ENCODE data around the gene ZMYND8.

ZMYND8 gene

GRCh38 chr20:47354464-47354713 lies 2.1 kb downstream of the ZMYND8 start:
- TF ChIP-seq, protein P1, sequence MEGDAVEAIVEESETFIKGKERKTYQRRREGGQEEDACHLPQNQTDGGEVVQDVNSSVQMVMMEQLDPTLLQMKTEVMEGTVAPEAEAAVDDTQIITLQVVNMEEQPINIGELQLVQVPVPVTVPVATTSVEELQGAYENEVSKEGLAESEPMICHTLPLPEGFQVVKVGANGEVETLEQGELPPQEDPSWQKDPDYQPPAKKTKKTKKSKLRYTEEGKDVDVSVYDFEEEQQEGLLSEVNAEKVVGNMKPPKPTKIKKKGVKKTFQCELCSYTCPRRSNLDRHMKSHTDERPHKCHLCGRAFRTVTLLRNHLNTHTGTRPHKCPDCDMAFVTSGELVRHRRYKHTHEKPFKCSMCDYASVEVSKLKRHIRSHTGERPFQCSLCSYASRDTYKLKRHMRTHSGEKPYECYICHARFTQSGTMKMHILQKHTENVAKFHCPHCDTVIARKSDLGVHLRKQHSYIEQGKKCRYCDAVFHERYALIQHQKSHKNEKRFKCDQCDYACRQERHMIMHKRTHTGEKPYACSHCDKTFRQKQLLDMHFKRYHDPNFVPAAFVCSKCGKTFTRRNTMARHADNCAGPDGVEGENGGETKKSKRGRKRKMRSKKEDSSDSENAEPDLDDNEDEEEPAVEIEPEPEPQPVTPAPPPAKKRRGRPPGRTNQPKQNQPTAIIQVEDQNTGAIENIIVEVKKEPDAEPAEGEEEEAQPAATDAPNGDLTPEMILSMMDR (IDR thresholded peaks at IDR 0.05; ENCODE audit: borderline replicate concordance, insufficient read depth, low read depth, low read length) = no peak
- peak overlapping the region; percentile 54 for H3K4me3 ChIP-seq (ENCODE audit: low read depth, low read length)

DNA sequence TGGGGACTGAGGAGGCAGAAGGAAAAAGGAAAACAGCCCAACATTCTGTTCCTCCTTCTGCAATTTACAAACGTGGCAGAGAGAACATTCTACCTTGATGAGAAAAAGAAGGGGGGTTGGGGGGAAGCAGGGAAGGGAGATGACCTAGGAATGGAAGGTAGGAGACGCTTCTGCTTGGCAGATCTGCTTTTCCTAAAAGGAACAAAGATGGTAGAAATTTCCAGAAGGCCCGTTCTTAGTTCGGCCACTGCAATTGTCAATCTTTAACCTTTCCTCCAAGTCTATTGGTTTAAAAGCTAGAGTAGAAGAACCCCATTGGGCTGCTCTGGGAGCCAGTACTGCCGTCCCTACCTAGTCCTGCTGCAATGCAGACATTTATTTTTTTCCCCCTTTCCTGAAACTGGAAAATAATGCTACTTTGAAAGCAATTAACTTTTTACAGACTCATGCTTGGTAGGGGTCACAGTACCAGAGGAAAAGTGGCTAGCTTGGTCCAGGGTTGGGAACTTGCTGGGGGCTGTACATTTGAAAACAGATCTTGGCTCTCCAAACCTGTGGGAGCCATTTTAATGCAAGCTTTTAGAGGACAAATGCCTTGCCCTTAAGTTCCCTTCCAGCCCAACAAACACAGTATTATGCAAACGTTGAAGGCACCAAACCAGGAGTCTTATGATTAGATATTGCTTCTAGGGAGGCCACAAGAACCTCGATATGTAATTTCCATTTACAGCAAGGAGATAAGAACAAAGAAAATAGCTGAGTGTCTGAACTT lies 2.6 kb downstream of the ZMYND8 start:
- H3K4me3 ChIP-seq (ENCODE audit: low read depth, low read length) = peak overlapping the region; percentile 54
- TF ChIP-seq, protein P1 (IDR thresholded peaks at IDR 0.05; ENCODE audit: borderline replicate concordance, insufficient read depth, low read depth, low read length) = no peak

DNA sequence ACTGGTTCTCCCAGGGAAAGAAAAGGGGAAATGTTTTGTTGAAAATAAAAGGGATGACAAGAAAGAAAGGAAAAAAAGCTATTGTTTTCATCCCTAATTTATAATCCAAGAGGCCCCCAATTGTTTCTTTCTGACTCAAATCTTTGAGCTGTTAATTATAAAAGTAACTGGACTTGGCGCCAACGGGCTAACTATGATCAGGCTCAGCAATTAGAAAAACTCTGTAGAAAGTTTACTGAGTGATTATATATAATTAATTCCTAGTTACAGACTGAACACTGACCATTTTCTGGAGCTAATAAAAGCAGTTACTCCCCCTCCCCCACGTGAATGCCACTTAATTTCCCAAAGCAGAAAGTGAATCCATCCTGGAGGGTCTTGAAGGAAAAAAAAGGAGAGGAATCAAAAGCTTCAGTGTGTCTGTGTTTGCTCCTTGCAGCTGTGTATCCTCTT lies 3.2 kb downstream of the ZMYND8 start:
- H3K4me3 ChIP-seq (ENCODE audit: low read depth, low read length) = peak overlapping the region; percentile 54
- TF ChIP-seq, protein P1 (IDR thresholded peaks at IDR 0.05; ENCODE audit: borderline replicate concordance, insufficient read depth, low read depth, low read length) = no peak

GRCh38 chr20:47352332-47353238 lies 3.9 kb downstream of the ZMYND8 start:
- peak overlapping the region; percentile 41 for H3K4me3 ChIP-seq (ENCODE audit: low read depth, low read length)
- TF ChIP-seq, protein P1 (IDR thresholded peaks at IDR 0.05; ENCODE audit: borderline replicate concordance, insufficient read depth, low read depth, low read length) = no peak

- peak overlapping the region; percentile 41 for H3K4me3 ChIP-seq (ENCODE audit: low read depth, low read length)
- TF ChIP-seq, protein P1 (IDR thresholded peaks at IDR 0.05; ENCODE audit: borderline replicate concordance, insufficient read depth, low read depth, low read length) = no peak
Measured at GRCh38 chr20:47351643-47352331, 4.7 kb downstream of the ZMYND8 start.

- H3K4me3 ChIP-seq (ENCODE audit: low read depth, low read length) = no peak overlapping the region
- TF ChIP-seq, protein P1 (IDR thresholded peaks at IDR 0.05; ENCODE audit: borderline replicate concordance, insufficient read depth, low read depth, low read length) = no peak
Measured at GRCh38 chr20:47350691-47351545, 5.6 kb downstream of the ZMYND8 start.

Measured in GM12875 (cell line).